Right lobe of liver (tissue), 4 donors: Measurements from ENCODE around the gene RSL1D1.

Experiments used
- CTCF ChIP-seq, 4 donors: fragments of 200-600 bp in 3 of 4; fragments of 450-650 bp in 1 of 4; IDR thresholded peaks; one replicate each; pipeline versions ENCODE4 v1.5.1 to v1.8.0; 2016 to 2022; ENCODE audit warnings: antibody characterized with exemption in 4 of 4, mild to moderate bottlenecking in 2 of 4
- POLR2A ChIP-seq: fragments of 450-650 bp; IDR thresholded peaks from one replicate; pipeline ENCODE4 v1.6.1; 2017; ENCODE audit warnings: antibody characterized with exemption, mild to moderate bottlenecking
- donor health status: DM: no; HTN: no; CAD: no.
- donor health status: DM: no; HTN: no; CAD: no.
- donor health status: DM: no; HTN: yes; CAD: no.

- TF ChIP-seq CTCF (IDR thresholded peaks at IDR 0.05) (no peak), POLR2A (no peak)
Measured at GRCh38 chr16:11892761-11893160, 41.4 kb upstream of the RSL1D1 start.
